ENCODE measurements around the gene SLC44A3. TPM values are rescaled to one million over a fixed set of nuclear protein-coding genes. Genes with fewer than 3 reads are reported as not detected.

The SLC44A3 gene
- total RNA-seq, 1 donor from 2014 or later: 14.6 TPM

DNA sequence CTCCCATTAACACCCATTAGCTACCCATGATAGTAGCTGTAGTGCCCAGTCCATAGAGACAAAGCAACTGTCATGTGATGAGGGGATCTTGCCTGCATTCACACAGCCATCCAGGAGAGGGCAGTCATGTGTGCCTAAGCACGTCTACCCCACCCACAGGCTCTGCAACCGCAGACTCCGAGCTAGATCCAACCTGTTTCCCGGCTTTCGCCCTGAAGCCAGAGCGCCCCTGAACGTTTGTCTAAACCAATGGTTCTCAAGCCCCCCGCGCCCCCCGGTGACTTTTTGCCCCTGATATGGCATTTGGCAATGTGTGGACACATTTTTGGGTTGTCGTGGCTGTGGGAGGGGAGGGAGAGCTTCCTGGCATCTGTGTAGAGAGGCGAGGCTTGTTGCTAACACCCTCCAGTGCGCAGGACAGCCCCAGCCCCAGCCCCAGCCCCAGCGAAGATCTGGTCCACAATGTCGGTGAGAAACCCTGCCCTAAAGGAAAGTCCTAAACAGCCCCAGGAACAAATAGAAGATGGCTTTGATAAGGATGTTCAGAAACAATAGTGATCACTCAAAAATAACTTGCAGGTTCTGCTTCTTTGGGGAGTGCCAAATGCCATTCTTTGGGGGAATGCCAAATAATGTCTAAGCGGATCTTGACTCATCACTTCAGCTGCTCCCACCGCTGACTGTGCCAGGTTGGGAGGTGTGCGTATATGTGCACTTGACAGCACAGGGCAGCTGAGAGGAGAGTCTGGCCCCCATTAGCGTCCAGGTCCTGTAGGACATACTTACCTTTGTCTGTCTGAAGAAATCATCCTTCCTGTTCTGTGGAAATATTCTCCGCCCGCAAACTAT is 34.5 kb downstream of the SLC44A3 start:
- TF ChIP-seq, protein P1, sequence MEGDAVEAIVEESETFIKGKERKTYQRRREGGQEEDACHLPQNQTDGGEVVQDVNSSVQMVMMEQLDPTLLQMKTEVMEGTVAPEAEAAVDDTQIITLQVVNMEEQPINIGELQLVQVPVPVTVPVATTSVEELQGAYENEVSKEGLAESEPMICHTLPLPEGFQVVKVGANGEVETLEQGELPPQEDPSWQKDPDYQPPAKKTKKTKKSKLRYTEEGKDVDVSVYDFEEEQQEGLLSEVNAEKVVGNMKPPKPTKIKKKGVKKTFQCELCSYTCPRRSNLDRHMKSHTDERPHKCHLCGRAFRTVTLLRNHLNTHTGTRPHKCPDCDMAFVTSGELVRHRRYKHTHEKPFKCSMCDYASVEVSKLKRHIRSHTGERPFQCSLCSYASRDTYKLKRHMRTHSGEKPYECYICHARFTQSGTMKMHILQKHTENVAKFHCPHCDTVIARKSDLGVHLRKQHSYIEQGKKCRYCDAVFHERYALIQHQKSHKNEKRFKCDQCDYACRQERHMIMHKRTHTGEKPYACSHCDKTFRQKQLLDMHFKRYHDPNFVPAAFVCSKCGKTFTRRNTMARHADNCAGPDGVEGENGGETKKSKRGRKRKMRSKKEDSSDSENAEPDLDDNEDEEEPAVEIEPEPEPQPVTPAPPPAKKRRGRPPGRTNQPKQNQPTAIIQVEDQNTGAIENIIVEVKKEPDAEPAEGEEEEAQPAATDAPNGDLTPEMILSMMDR (IDR thresholded peaks at IDR 0.05; ENCODE audit: insufficient read depth, low read length, poor library complexity, severe bottlenecking): peak; percentile 92
- H3K27me3 ChIP-seq (ENCODE audit: control insufficient read depth, insufficient read depth, low read length): no peaks in the 10 kb centered on the region
- H3K36me3 ChIP-seq (ENCODE audit: control insufficient read depth, insufficient read depth, low read length): no peaks in the 10 kb centered on the region
- H3K4me3 ChIP-seq (ENCODE audit: low read depth, low read length): peak overlapping the region; percentile 14
- peak; percentile 79 for DNase-seq (ENCODE audit: low read depth)

DNA sequence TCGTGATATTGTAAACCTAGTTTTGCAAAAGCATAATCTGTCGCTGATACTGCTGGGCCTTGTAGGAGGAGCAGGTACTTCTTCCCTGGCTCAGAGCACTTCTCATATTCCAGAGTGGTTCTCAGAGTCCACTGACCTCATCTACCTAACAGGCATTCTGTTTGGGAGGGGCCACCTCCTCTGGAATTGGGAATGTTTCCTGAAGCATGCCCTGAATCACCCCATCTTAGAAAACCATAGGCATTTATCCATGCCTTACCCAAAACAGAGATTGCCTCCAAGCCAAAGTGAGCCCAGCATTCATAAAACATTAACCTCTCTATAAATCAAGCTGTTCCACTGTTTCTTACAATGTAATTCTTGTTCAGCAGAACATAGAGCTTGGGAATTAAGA is 35.1 kb downstream of the SLC44A3 start:
- no peaks in the 10 kb centered on the region for H3K27me3 ChIP-seq (ENCODE audit: control insufficient read depth, insufficient read depth, low read length)
- TF ChIP-seq, protein P1 (IDR thresholded peaks at IDR 0.05; ENCODE audit: insufficient read depth, low read length, poor library complexity, severe bottlenecking): no peak
- no peak overlapping the region for H3K4me3 ChIP-seq (ENCODE audit: low read depth, low read length)
- peak; percentile 50 for DNase-seq (ENCODE audit: low read depth)
- H3K36me3 ChIP-seq (ENCODE audit: control insufficient read depth, insufficient read depth, low read length): no peaks in the 10 kb centered on the region

DNA sequence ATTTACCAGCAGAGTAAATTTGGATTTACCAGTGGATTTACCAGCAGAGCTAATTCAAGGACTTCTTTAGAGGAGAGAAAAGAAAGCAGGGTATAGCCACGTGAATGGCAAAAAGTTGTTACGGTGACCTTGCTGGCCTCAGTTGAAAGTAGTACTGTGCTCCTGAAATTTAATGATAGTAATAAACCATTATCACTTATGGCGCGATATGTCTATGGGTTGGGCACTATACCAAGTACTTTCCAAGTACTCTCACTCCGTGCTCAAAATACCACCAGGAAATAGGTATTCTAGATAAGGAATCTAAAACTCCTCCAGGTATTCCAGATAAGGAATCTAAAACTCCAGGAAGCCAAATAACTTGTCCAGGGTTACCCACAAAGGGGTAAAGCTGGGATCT is 35.8 kb downstream of the SLC44A3 start:
- Histone ChIP-seq H3K27me3 (ENCODE audit: control insufficient read depth, insufficient read depth, low read length) (no peaks in the 10 kb centered on the region), H3K36me3 (ENCODE audit: control insufficient read depth, insufficient read depth, low read length) (no peaks in the 10 kb centered on the region), H3K4me3 (ENCODE audit: low read depth, low read length) (no peak overlapping the region)
- no peak for DNase-seq (ENCODE audit: low read depth)
- TF ChIP-seq, protein P1 (IDR thresholded peaks at IDR 0.05; ENCODE audit: insufficient read depth, low read length, poor library complexity, severe bottlenecking): no peak

DNA sequence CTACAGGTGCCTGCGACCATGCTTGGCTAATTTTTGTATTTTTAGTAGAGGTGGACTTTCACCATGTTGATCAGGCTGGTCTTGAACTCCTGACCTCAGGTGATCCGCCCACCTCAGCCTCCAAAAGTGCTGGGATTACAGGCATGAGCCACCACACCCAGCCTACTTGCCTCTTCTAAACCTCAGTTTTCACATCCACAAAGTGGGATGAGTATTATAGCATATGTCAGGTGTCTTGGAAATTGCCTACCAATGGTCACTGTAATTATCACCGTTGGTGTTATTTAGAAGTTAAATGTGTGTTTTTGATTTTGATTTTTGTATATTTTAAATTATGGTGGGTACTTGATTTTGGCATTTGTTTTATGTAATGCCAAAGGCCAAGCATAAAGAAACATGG is 36.7 kb downstream of the SLC44A3 start:
- no peak for DNase-seq (ENCODE audit: low read depth)
- no peaks in the 10 kb centered on the region for H3K27me3 ChIP-seq (ENCODE audit: control insufficient read depth, insufficient read depth, low read length)
- H3K36me3 ChIP-seq (ENCODE audit: control insufficient read depth, insufficient read depth, low read length): no peaks in the 10 kb centered on the region
- TF ChIP-seq, protein P1 (IDR thresholded peaks at IDR 0.05; ENCODE audit: insufficient read depth, low read length, poor library complexity, severe bottlenecking): no peak
- no peak overlapping the region for H3K4me3 ChIP-seq (ENCODE audit: low read depth, low read length)

DNA sequence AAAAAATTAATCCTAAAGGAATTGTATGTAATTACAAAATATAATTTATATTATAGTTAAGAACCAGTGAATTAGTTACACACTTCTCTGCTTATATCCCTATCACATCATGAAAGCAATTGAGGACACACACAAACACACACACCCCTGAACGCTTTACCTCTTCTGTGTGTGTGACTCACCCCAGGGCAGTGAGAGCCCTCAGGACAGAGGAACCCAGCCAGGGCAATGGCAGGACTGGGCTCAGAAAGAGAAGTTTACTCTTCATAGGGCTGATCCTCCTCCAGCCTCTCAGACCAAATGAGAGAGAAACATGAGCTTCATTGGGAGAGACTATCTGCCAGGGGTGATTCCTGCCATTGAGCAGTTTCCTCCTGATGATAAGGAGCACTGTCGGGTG is 38.1 kb downstream of the SLC44A3 start:
- TF ChIP-seq, protein P1 (IDR thresholded peaks at IDR 0.05; ENCODE audit: insufficient read depth, low read length, poor library complexity, severe bottlenecking): no peak

DNA sequence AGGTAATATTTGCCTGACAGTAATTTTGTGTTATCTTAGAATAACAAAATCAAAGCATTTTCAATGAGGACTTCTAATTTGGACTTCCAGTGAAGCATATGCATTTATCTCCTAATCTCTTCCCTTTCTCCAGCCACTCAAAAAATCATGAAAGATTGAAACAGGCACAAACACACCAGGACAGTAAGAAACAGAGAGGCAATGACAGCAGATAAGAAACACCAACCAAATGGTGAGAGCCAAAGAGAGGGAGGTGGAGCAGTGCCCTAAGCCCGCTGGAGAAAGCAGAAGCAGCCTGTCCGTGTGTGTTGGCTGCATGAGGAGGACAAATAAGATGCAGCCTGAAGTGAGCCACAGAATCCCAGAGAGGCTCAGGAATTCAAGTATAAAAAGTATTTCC is 39.0 kb downstream of the SLC44A3 start:
- H3K36me3 ChIP-seq (ENCODE audit: control insufficient read depth, insufficient read depth, low read length): no peaks in the 10 kb centered on the region
- no peak for DNase-seq (ENCODE audit: low read depth)
- no peaks in the 10 kb centered on the region for H3K27me3 ChIP-seq (ENCODE audit: control insufficient read depth, insufficient read depth, low read length)
- TF ChIP-seq, protein P1 (IDR thresholded peaks at IDR 0.05; ENCODE audit: insufficient read depth, low read length, poor library complexity, severe bottlenecking): no peak
- H3K4me3 ChIP-seq (ENCODE audit: low read depth, low read length): no peak overlapping the region

More for the DNA sequence above, 38.1 kb downstream of the SLC44A3 start:
- DNase-seq (ENCODE audit: low read depth): peak; percentile 18
- H3K4me3 ChIP-seq (ENCODE audit: low read depth, low read length): no peak overlapping the region
- no peaks in the 10 kb centered on the region for H3K36me3 ChIP-seq (ENCODE audit: control insufficient read depth, insufficient read depth, low read length)
- no peaks in the 10 kb centered on the region for H3K27me3 ChIP-seq (ENCODE audit: control insufficient read depth, insufficient read depth, low read length)
